ENCODE data around the gene VOPP1. TPM values are rescaled to one million over a fixed set of nuclear protein-coding genes. Genes with fewer than 3 reads are reported as not detected.

Gene VOPP1
- total and polyA plus RNA-seq, 10 of the 15 experiments (the other 5 are each of a cell fraction or from before 2014, with no cell fraction given): 32.8 to 206 (median 129) TPM

DNA sequence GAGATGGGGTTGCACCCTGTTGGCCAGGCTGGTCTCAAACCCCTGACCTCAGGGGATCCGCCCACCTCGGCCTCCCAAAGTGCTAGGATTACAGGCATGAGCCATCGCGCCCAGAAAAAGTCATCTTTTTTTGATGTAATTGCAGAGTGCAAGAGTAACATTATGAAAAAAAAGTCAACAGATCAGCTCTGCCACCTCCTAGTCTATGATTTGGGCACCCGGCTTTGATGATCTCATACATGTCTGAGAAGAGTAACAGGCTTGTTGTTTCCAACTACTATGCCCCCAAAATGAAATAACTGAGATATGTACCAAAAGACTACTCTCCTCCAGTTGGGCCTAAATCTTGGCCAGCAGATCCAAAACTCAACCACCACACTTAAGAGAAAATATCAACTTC lies 40.8 kb downstream of the VOPP1 start:
- intact Hi-C loops (cut with micrococcal nuclease; ENCODE audit: unreplicated experiment): no loop called here
- no peak for FAIRE-seq
- CTCF ChIA-PET: interaction anchor here (0.8 to 10.5 kb wide), 8 partner anchors 15 to 222 kb away, joined by 3 to 87 read pairs (median 28); no protein-coding TSS in a partner anchor
- Histone ChIP-seq H3K4me3 (no peak overlapping the region), H3K36me3 (ENCODE audit: control insufficient read depth in 2 of 2, insufficient read depth in 2 of 2, low read length in 1 of 2) (peaks cover 0 to 5% of the 10 kb centered on the region in 2 experiments; a peak in 3 of 4 replicates), H3K9me3 (replicated peaks; ENCODE audit: control insufficient read depth, insufficient read depth, low read length) (no peaks in the 10 kb centered on the region), H3K27me3 (replicated peaks in 1 of 2; ENCODE audit: control insufficient read depth in 2 of 2, insufficient read depth in 2 of 2, low read length in 1 of 2) (no peaks in the 10 kb centered on the region), H3K27ac (ENCODE audit: control insufficient read depth, insufficient read depth) (peak overlapping the region; percentile 100), H3K4me1 (ENCODE audit: control insufficient read depth, insufficient read depth, low read length) (peaks cover 78% of the 10 kb centered on the region), H3K9ac (ENCODE audit: control insufficient read depth, insufficient read depth, low read length) (peak overlapping the region; percentile 58), H3K4me2 (ENCODE audit: control insufficient read depth, insufficient read depth) (peak overlapping the region; percentile 92), H4K20me1 (ENCODE audit: control insufficient read depth, insufficient read depth) (no peaks in the 10 kb centered on the region), H2AFZ (ENCODE audit: control insufficient read depth, low read depth, low read length) (no peak overlapping the region), H3K79me2 (ENCODE audit: control insufficient read depth, insufficient read depth, low read length) (peaks cover 90% of the 10 kb centered on the region)
- no TSS peak for BruUV-seq (replicated peaks)
- ATAC-seq: no peak
- RAD21 ChIA-PET (ENCODE audit: unreplicated experiment): interaction anchor here (1.0 to 12.4 kb wide), 8 partner anchors 10 to 223 kb away, joined by 3 to 245 read pairs (median 66); partner anchors contain the start of gene VOPP1
- in situ Hi-C loops (cut with MboI): no loop called here
- SMC1A ChIA-PET (ENCODE audit: uncharacterized antibody, unreplicated experiment): interaction anchor here (1.4 to 15.0 kb wide), 8 partner anchors 17 to 520 kb away, joined by 3 to 354 read pairs (median 58); partner anchors contain the start of genes CCT6A, PSPH and VOPP1
- TF ChIP-seq ELK1 (IDR thresholded peaks at IDR 0.05; ENCODE audit: low read depth, low read length) (no peak), E4F1 (IDR thresholded peaks at IDR 0.05; ENCODE audit: borderline replicate concordance, partially characterized antibody) (no peak), RAD21 (IDR thresholded peaks at IDR 0.05; ENCODE audit: insufficient read depth, low read depth, low read length) (no peak), YY1 (IDR thresholded peaks at IDR 0.05; ENCODE audit: low read depth, low read length) (no peak), GATAD2B (conservative IDR thresholded peaks at IDR 0.05; ENCODE audit: low read depth) (no peak), EZH2 (IDR thresholded peaks at IDR 0.05; ENCODE audit: borderline replicate concordance, control insufficient read depth, low read depth, low read length) (no peak)
- 88% methylated on average over 5 of the region's 5 CpGs for WGBS (ENCODE audit: insufficient coverage, insufficient replicate concordance, low lambda C conversion rate, missing lambda C conversion rate)
- POLR2A ChIA-PET: interaction anchor here (1.6 to 12.5 kb wide), 7 partner anchors 8 to 222 kb away, joined by 4 to 156 read pairs (median 17); no protein-coding TSS in a partner anchor
- DNase-seq (ENCODE audit: low read depth, low spot score): no peak
